Panc1 (cell line): ENCODE measurements around the gene LRMDA. TPM values are rescaled to one million over a fixed set of nuclear protein-coding genes. Genes with fewer than 3 reads are reported as not detected.

Experiments used
- ATAC-seq: fragments of 200-7000 bp; cut with Tn5 transposase; 2 replicates; pipeline ENCODE4 v1.9.1; 2020; ENCODE audit warnings: mild to moderate bottlenecking, moderate library complexity
- BruUV-seq: library from RNA; stranded (reverse); fragments of 400-500 nt; replicated peaks from 2 replicates; lab custom pipeline; 2021; lab: Mats Ljungman, UMichigan
- CTCF ChIA-PET: fragments of 300-600 bp; sonication (Branson Sonifier 250); formaldehyde crosslinking; loops from one replicate; lab custom pipeline; 2022; ENCODE audit warnings: antibody characterized with exemption; lab: Charles Lee
- POLR2A ChIA-PET: fragments of 300-600 bp; sonication (Branson Sonifier 250); formaldehyde crosslinking; loops from one replicate; lab custom pipeline; 2022; ENCODE audit warnings: antibody characterized with exemption; lab: Charles Lee
- DNase-seq: peaks from one replicate; pipeline ENCODE4 v3.0.0-alpha.2; 2010; ENCODE audit warnings: low read depth, low spot score
- H3K27ac ChIP-seq: 2 replicates; pipeline ENCODE4 v1.5.1; 2011; ENCODE audit warnings: mild to moderate bottlenecking, low read length, inconsistent platforms
- H3K27me3 ChIP-seq: fragments of 200-500 bp; sonication (Bioruptor generic); 2 replicates; pipeline ENCODE4 v1.6.0; 2014; ENCODE audit warnings: low read length, inconsistent platforms; ENCODE audit not compliant: control insufficient read depth, insufficient read depth
- H3K36me3 ChIP-seq: fragments of 200-500 bp; sonication (Bioruptor generic); 2 replicates; pipeline ENCODE4 v1.5.1; 2014; ENCODE audit warnings: inconsistent platforms, mild to moderate bottlenecking, low read length, moderate library complexity; ENCODE audit not compliant: control insufficient read depth, insufficient read depth
- H3K4me1 ChIP-seq: 2 replicates; pipeline ENCODE4 v1.5.1; 2011; ENCODE audit warnings: inconsistent platforms, mild to moderate bottlenecking, low read length, moderate library complexity; ENCODE audit not compliant: control insufficient read depth, insufficient read depth
- H3K4me3 ChIP-seq, 2 experiments: 2 replicates each; pipeline ENCODE4 v1.5.1; 2011 to 2012; ENCODE audit warnings: low read depth in 2 of 2, low read length in 2 of 2, mild to moderate bottlenecking in 2 of 2, inconsistent platforms in 1 of 2, moderate library complexity in 1 of 2
- H3K9me3 ChIP-seq: fragments of 200-500 bp; sonication (Bioruptor generic); 2 replicates; pipeline ENCODE4 v1.5.1; 2014; ENCODE audit warnings: low read depth, mild to moderate bottlenecking, inconsistent platforms, low read length, moderate library complexity; ENCODE audit not compliant: control insufficient read depth, insufficient read depth
- CTCF ChIP-seq: fragments of 450-650 bp; IDR thresholded peaks from 2 replicates; pipeline ENCODE4 v1.5.1; 2017; ENCODE audit warnings: mild to moderate bottlenecking
- POLR2AphosphoS5 ChIP-seq: IDR thresholded peaks from 2 replicates; pipeline ENCODE4 v1.6.1; 2012; ENCODE audit warnings: mild to moderate bottlenecking, low read depth, low read length, moderate library complexity
- REST ChIP-seq, 2 experiments: IDR thresholded peaks; 2 replicates each; pipeline ENCODE4 v1.6.1; 2011 to 2012; ENCODE audit warnings: low read depth in 2 of 2, control low read depth in 1 of 2, low read length in 1 of 2, mild to moderate bottlenecking in 1 of 2, moderate library complexity in 1 of 2; ENCODE audit not compliant: insufficient read depth in 1 of 2
- SIN3A ChIP-seq: IDR thresholded peaks from 2 replicates; pipeline ENCODE4 v1.6.1; 2012; ENCODE audit warnings: low read depth, mild to moderate bottlenecking, low read length, moderate library complexity, borderline replicate concordance; ENCODE audit not compliant: insufficient read depth
- TCF7L2 ChIP-seq: IDR thresholded peaks from 2 replicates; pipeline ENCODE4 v1.6.1; 2011; ENCODE audit warnings: mild to moderate bottlenecking, low read depth, low read length, inconsistent platforms
- in situ Hi-C: cut with HindIII; loops from 2 replicates; pipeline ENCODE4 v1.10.0; 2016; ENCODE audit warnings: low sequenced_read_pairs, low pct_unique_long_range_greater_than_20kb
- intact Hi-C: fragments of 100-400 bp; cut with micrococcal nuclease; formaldehyde crosslinking; loops from one replicate; pipeline ENCODE4 v1.10.0; 2022; ENCODE audit not compliant: unreplicated experiment
- total RNA-seq: library from RNA; stranded (reverse); gene quantifications from one replicate; pipeline ENCODE4 v1.2.1, GENCODE V29; 2021; ENCODE audit not compliant: unreplicated experiment

LRMDA gene
- total RNA-seq, 1 experiment from 2014 or later, result 1.2 TPM

- no peaks in the 10 kb centered on the region for H3K4me1 ChIP-seq
- TF ChIP-seq SIN3A (no peak), REST (IDR thresholded peaks at IDR 0.05; ENCODE audit: insufficient read depth in 1 of 2, low read depth in 2 of 2, low read length in 1 of 2) (no peak), POLR2AphosphoS5 (no peak), TCF7L2 (no peak), CTCF (no peak)
- no peaks in the 10 kb centered on the region for H3K36me3 ChIP-seq
- in situ Hi-C loops (no loop called here), intact Hi-C loops (no loop called here)
- no peak overlapping the region for H3K27ac ChIP-seq
- POLR2A ChIA-PET, result no interaction called here
- CTCF ChIA-PET, result no interaction called here
- H3K4me3 ChIP-seq, result no peak overlapping the region
- ATAC-seq (no peak), DNase-seq (no peak)
- peaks cover 6% of the 10 kb centered on the region; the same call in 1 of the 2 replicates for H3K27me3 ChIP-seq
- BruUV-seq, result no TSS peak
- no peaks in the 10 kb centered on the region for H3K9me3 ChIP-seq
Observed at GRCh38 chr10:76012716-76013327, 581.4 kb downstream of the LRMDA start.

- no TSS peak for BruUV-seq
- H3K4me3 ChIP-seq, result no peak overlapping the region
- H3K27ac ChIP-seq, result no peak overlapping the region
- peaks cover 3% of the 10 kb centered on the region; the same call in 1 of the 2 replicates for H3K27me3 ChIP-seq
- ATAC-seq (no peak), DNase-seq (no peak)
- H3K9me3 ChIP-seq, result no peaks in the 10 kb centered on the region
- ChIA-PET CTCF (no interaction called here), POLR2A (no interaction called here)
- intact Hi-C loops, result no loop called here
- TF ChIP-seq SIN3A (no peak), REST (IDR thresholded peaks at IDR 0.05; ENCODE audit: insufficient read depth in 1 of 2, low read depth in 2 of 2, low read length in 1 of 2) (no peak), CTCF (no peak), TCF7L2 (no peak), POLR2AphosphoS5 (no peak)
- no peaks in the 10 kb centered on the region for H3K36me3 ChIP-seq
- H3K4me1 ChIP-seq, result no peaks in the 10 kb centered on the region
- in situ Hi-C loops, result no loop called here
Observed at GRCh38 chr10:76015245-76015644, 583.8 kb downstream of the LRMDA start.
